Trophoblast cell (in vitro differentiated cells and primary cell): ENCODE results near the gene EGLN2.
A peak's percentile ranks its signal among the peaks of the same experiment; 100 is the strongest.
"Not testable (repeated sequence)": the region's sequence is repeated elsewhere in the genome, so short reads cannot be mapped to it uniquely, and the experiment has no call there.

Source experiments
- DNase-seq, 2 donors: peaks; one replicate each; pipeline ENCODE4 v3.0.0-alpha.2; 2016
- H2AFZ ChIP-seq: 2 replicates; pipeline ENCODE4 v1.6.1; 2013; ENCODE audit warnings: low read length, moderate library complexity, mild to moderate bottlenecking; ENCODE audit not compliant: insufficient read depth, poor library complexity
- H2AK5ac ChIP-seq: 2 replicates; pipeline ENCODE4 v1.6.1; 2013; ENCODE audit warnings: mild to moderate bottlenecking, low read length
- H2BK120ac ChIP-seq: 2 replicates; pipeline ENCODE4 v1.6.1; 2013; ENCODE audit warnings: low read length, mild to moderate bottlenecking, moderate library complexity; ENCODE audit not compliant: insufficient read depth, poor library complexity
- H2BK12ac ChIP-seq: 2 replicates; pipeline ENCODE4 v1.6.1; 2013; ENCODE audit warnings: mild to moderate bottlenecking, low read length, moderate library complexity
- H2BK5ac ChIP-seq: 2 replicates; pipeline ENCODE4 v1.6.1; 2013; ENCODE audit warnings: low read length, low read depth, moderate library complexity, mild to moderate bottlenecking; ENCODE audit not compliant: poor library complexity
- H3K14ac ChIP-seq: 2 replicates; pipeline ENCODE4 v1.6.1; 2013; ENCODE audit warnings: mild to moderate bottlenecking, low read length
- H3K18ac ChIP-seq: 2 replicates; pipeline ENCODE4 v1.6.1; 2013; ENCODE audit warnings: mild to moderate bottlenecking, low read length
- H3K23ac ChIP-seq: 2 replicates; pipeline ENCODE4 v1.6.1; 2013; ENCODE audit warnings: low read length
- H3K27ac ChIP-seq: 2 replicates; pipeline ENCODE4 v1.5.1; 2013; ENCODE audit warnings: low read depth, mild to moderate bottlenecking, inconsistent platforms, low read length, moderate library complexity
- H3K27me3 ChIP-seq: 2 replicates; pipeline ENCODE4 v1.6.1; 2013; ENCODE audit warnings: inconsistent platforms, mild to moderate bottlenecking, low read length, moderate library complexity; ENCODE audit not compliant: insufficient read depth
- H3K36me3 ChIP-seq, 2 experiments: 1 replicate in 1 of 2; 2 replicates in 1 of 2; pipeline ENCODE4 v1.6.1; 2013; ENCODE audit warnings: low read length in 2 of 2, mild to moderate bottlenecking in 2 of 2, moderate library complexity in 1 of 2; ENCODE audit not compliant: insufficient read depth in 2 of 2, control insufficient read depth in 1 of 2
- H3K4ac ChIP-seq: 2 replicates; pipeline ENCODE4 v1.6.1; 2013; ENCODE audit warnings: low read depth, mild to moderate bottlenecking, low read length, moderate library complexity
- H3K4me1 ChIP-seq, 2 experiments: 1 replicate in 1 of 2; 2 replicates in 1 of 2; pipeline ENCODE4 v1.6.1; 2013; ENCODE audit warnings: low read length in 2 of 2, mild to moderate bottlenecking in 2 of 2, moderate library complexity in 1 of 2; ENCODE audit not compliant: insufficient read depth in 2 of 2, control insufficient read depth in 1 of 2
- H3K4me2 ChIP-seq: 2 replicates; pipeline ENCODE4 v1.6.1; 2013; ENCODE audit warnings: inconsistent platforms, mild to moderate bottlenecking, low read length, moderate library complexity
- H3K4me3 ChIP-seq: 2 replicates; pipeline ENCODE4 v1.5.1; 2013; ENCODE audit warnings: mild to moderate bottlenecking, low read depth, low read length, inconsistent platforms
- H3K79me1 ChIP-seq: one replicate; pipeline ENCODE4 v1.6.1; 2013; ENCODE audit warnings: low read length
- H3K79me2 ChIP-seq: 2 replicates; pipeline ENCODE4 v1.6.1; 2013; ENCODE audit warnings: low read length, mild to moderate bottlenecking; ENCODE audit not compliant: control insufficient read depth, insufficient read depth, poor library complexity
- H3K9ac ChIP-seq: 2 replicates; pipeline ENCODE4 v1.6.1; 2013; ENCODE audit warnings: mild to moderate bottlenecking, low read length
- H3K9me3 ChIP-seq: 2 replicates; pipeline ENCODE4 v1.6.1; 2013; ENCODE audit warnings: low read depth, mild to moderate bottlenecking, control low read depth, inconsistent platforms, low read length; ENCODE audit not compliant: insufficient read depth
- H4K12ac ChIP-seq: 2 replicates; pipeline ENCODE4 v1.6.1; 2013; ENCODE audit warnings: low read depth, mild to moderate bottlenecking, low read length, moderate library complexity
- H4K8ac ChIP-seq: 2 replicates; pipeline ENCODE4 v1.6.1; 2013; ENCODE audit warnings: low read depth, mild to moderate bottlenecking, low read length, moderate library complexity
- H4K91ac ChIP-seq: one replicate; pipeline ENCODE4 v1.6.1; 2013; ENCODE audit warnings: low read depth, mild to moderate bottlenecking, low read length, moderate library complexity
- WGBS: extraction: QIAGEN DNeasy Blood & Tissue Kit; methylation state at CpG from one replicate; pipeline ENCODE4 v1.1.7; 2013; ENCODE audit warnings: missing lambda C conversion rate; ENCODE audit not compliant: insufficient read length, insufficient coverage; ENCODE audit errors: extremely low coverage; 5-methylcytosine and 5-hydroxymethylcytosine counted together

Gene EGLN2

DNA sequence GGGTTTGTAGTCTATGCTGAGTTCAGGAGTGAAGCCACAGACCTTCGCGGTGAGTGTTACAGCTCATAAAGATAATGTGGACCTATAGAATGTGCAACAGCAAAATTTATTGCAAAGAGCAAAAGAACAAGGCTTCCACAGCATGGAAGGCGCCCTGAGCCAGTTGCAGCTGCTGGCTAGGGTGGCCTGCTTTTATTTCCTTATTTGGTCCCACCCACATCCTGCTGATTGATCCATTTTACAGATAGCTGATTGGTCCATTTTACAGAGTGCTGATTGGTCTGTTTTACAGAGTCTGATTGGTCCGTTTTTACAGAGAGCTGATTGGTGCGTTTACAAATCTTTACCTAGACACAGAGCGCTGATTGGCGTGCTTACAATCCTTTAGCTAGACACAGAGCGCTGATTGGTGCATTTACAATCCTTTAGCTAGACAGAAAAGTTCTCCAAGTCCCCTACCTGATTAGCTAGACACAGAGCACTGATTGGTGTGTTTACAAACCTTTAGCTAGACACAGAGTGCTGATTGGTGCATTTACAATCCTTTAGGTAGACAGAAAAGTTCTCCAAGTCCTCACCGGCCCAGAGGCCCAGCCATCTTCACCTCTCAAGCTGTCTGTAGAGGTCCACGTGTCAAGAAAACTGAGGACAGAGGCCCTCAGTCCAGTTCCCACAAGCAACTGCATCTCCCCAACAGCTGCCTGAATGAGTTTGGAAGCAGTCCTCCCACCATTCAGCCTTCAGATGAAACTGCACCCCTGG lies 27.7 kb upstream of the EGLN2 start:
- not testable (repeated sequence) for H3K79me2 ChIP-seq, H3K9ac ChIP-seq, H2AK5ac ChIP-seq, H3K27ac ChIP-seq, H3K9me3 ChIP-seq, H4K91ac ChIP-seq, H3K79me1 ChIP-seq, H2BK12ac ChIP-seq, H3K23ac ChIP-seq, H3K4me3 ChIP-seq, H3K36me3 ChIP-seq, H3K4me2 ChIP-seq, H2AFZ ChIP-seq, H3K18ac ChIP-seq, H4K8ac ChIP-seq, H2BK120ac ChIP-seq, H3K27me3 ChIP-seq, DNase-seq, H2BK5ac ChIP-seq, H3K4ac ChIP-seq, H4K12ac ChIP-seq, H3K14ac ChIP-seq
- no CpG with 5 or more reads among the region's 10 CpGs for WGBS
- H3K4me1 ChIP-seq, result peaks cover 7 to 10% of the 10 kb centered on the region in 2 experiments

DNA sequence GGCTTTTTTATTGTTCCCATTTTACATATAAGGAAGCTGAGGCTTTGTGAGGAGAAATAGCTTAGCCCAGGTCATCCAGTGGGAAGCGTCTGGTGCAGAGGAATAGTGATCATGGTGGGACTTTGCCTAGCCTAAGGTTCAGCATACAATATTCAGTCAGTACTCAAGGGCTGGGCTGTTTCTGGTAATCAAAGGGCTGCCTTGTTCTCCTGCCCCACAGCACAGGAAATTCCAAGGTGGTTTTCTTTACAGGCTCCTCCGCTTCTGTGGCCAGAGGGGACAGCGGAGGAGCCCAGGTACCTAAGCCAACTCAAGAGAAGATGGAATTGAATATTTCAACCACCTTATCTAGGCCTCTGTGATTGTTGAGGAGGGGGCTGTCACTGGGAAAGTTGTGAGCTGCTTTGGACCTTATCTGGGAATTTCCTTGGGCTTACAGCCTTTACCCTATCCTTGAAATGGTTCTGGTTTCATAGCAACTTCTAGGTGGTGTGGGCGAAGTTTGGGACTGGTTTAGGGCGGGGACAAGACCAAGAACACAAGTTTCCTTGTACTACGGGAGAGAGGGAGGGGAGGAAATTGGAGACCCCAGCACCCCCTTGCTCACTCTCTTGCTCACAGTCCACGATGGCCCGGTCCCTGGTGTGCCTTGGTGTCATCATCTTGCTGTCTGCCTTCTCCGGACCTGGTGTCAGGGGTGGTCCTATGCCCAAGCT lies 23.9 kb upstream of the EGLN2 start, which contains the start of gene MIA:
Gene MIA (plus strand): TSS at position 606 of the 716 bp plus-strand sequence. CDS start 22 bp downstream, at position 628.
- H2AK5ac ChIP-seq, result peak within 1 kb of the TSS; percentile 4
- H2BK5ac ChIP-seq, result peak within 1 kb of the TSS; percentile 12
- no peak within 1 kb of the TSS for H2AFZ ChIP-seq
- no peak within 1 kb of the TSS for H3K4me3 ChIP-seq
- peak within 1 kb of the TSS; percentile 30 for H4K91ac ChIP-seq
- peaks cover 12 to 16% of the 10 kb centered on the region in 2 experiments for H3K4me1 ChIP-seq
- peak within 1 kb of the TSS; percentile 66 for H2BK120ac ChIP-seq
- peak within 1 kb of the TSS; percentile 25 for H2BK12ac ChIP-seq
- H3K36me3 ChIP-seq, result no peaks in the 10 kb centered on the region
- H3K79me2 ChIP-seq, result peaks cover 2% of the 10 kb centered on the region
- H3K4ac ChIP-seq, result no peak within 1 kb of the TSS
- H3K9ac ChIP-seq, result no peak within 1 kb of the TSS
- H3K18ac ChIP-seq, result no peak within 1 kb of the TSS
- peak within 1 kb of the TSS; percentile 21 for H4K8ac ChIP-seq
- H3K14ac ChIP-seq, result peak within 1 kb of the TSS; percentile 3
- no CpG with 5 or more reads among the region's 9 CpGs for WGBS
- no peak for DNase-seq
- H3K4me2 ChIP-seq, result peak within 1 kb of the TSS; percentile 11
- peak within 1 kb of the TSS; percentile 38 for H3K27ac ChIP-seq
- H3K27me3 ChIP-seq, result no peaks in the 10 kb centered on the region
- no peak within 1 kb of the TSS for H3K23ac ChIP-seq
- peaks cover 19% of the 10 kb centered on the region for H3K79me1 ChIP-seq
- no peaks in the 10 kb centered on the region for H3K9me3 ChIP-seq
- H4K12ac ChIP-seq, result no peak within 1 kb of the TSS

DNA sequence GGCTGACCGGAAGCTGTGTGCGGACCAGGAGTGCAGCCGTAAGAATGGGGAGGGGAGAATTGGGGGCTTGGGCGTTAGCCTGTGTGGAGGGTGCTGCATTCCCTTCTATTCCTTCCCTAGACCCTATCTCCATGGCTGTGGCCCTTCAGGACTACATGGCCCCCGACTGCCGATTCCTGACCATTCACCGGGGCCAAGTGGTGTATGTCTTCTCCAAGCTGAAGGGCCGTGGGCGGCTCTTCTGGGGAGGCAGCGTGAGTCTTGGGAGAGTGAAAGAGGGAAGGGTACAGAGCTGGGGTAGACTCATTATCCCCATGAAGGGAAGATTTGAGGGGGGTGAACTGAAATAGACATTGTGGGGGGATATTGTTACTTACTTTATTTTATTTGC lies 23.4 kb upstream of the EGLN2 start:
- Histone ChIP-seq H3K79me2 (peaks cover 2% of the 10 kb centered on the region), H2BK120ac (peak overlapping the region; percentile 0), H3K27ac (peak overlapping the region; percentile 37), H2BK5ac (peak overlapping the region; percentile 1), H2BK12ac (peak overlapping the region; percentile 25), H3K4me2 (no peak overlapping the region), H3K79me1 (peaks cover 19% of the 10 kb centered on the region), H3K9me3 (no peaks in the 10 kb centered on the region), H2AFZ (no peak overlapping the region), H4K12ac (no peak overlapping the region), H3K23ac (no peak overlapping the region), H3K4me1 (peaks cover 12 to 16% of the 10 kb centered on the region in 2 experiments), H3K4me3 (no peak overlapping the region), H3K36me3 (no peaks in the 10 kb centered on the region), H4K91ac (peak overlapping the region; percentile 30), H3K14ac (peak overlapping the region; percentile 3), H3K4ac (no peak overlapping the region), H3K9ac (no peak overlapping the region), H3K18ac (no peak overlapping the region), H3K27me3 (no peaks in the 10 kb centered on the region), H4K8ac (peak overlapping the region; percentile 21), H2AK5ac (peak overlapping the region; percentile 4)
- no CpG with 5 or more reads among the region's 10 CpGs for WGBS
- DNase-seq, result no peak

DNA sequence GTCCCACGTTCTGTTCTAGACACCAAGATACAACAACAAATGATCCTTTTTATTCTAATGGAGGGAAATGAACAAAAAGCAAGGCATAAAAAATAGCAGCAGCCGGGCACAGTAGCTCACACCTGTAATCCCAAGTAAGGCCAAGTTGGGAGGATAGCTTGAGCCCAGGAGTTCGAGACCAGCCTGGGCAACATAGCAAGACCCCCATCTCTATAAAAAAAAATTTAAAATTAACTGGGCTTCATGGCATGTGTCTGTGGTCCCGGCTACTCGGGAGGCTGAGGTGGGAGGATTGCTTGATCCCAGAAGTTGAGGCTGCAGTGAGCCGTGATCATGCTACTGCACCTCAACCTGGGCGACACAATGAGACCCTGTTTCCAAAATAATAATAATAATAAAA lies 22.6 kb upstream of the EGLN2 start:
- Histone ChIP-seq H3K27ac (no peak overlapping the region), H3K9ac (no peak overlapping the region), H2AK5ac (no peak overlapping the region), H4K91ac (no peak overlapping the region), H3K18ac (no peak overlapping the region), H2BK12ac (no peak overlapping the region), H3K4ac (no peak overlapping the region), H3K79me1 (peaks cover 19% of the 10 kb centered on the region), H2AFZ (no peak overlapping the region), H4K8ac (no peak overlapping the region), H2BK120ac (no peak overlapping the region), H3K27me3 (no peaks in the 10 kb centered on the region), H3K4me3 (no peak overlapping the region), H2BK5ac (no peak overlapping the region), H4K12ac (no peak overlapping the region), H3K4me2 (no peak overlapping the region), H3K4me1 (peaks cover 12 to 16% of the 10 kb centered on the region in 2 experiments), H3K23ac (no peak overlapping the region), H3K36me3 (peaks cover 0 to 2% of the 10 kb centered on the region in 2 experiments), H3K14ac (no peak overlapping the region), H3K9me3 (no peaks in the 10 kb centered on the region), H3K79me2 (peaks cover 2% of the 10 kb centered on the region)
- no CpG with 5 or more reads among the region's 7 CpGs for WGBS
- DNase-seq, result no peak
